SK-N-SH treated with all-trans-retinoic acid at 6 μM for 48 hours (cell line): ENCODE measurements around the gene MGLL.

Source experiments
- ATAC-seq: fragments of 200-7000 bp; cut with Tn5 transposase; 3 replicates; pipeline ENCODE4 v1.9.1; 2020; ENCODE audit warnings: mild to moderate bottlenecking, moderate library complexity
- ARNTL ChIP-seq: fragments of 450-650 bp; formaldehyde crosslinking; IDR thresholded peaks from 2 replicates; pipeline ENCODE4 v1.5.0; 2020; ENCODE audit warnings: low read depth, mild to moderate bottlenecking, moderate library complexity, borderline replicate concordance
- BACH2 ChIP-seq: fragments of 250-450 bp; sonication (Bioruptor Pico); IDR thresholded peaks from 2 replicates; pipeline ENCODE4 v1.9.0; 2021; ENCODE audit warnings: mild to moderate bottlenecking, borderline replicate concordance
- CSDC2 ChIP-seq: fragments of 250-450 bp; sonication (Bioruptor Pico); IDR thresholded peaks from 2 replicates; pipeline ENCODE4 v1.5.0; 2020; ENCODE audit warnings: mild to moderate bottlenecking, moderate library complexity
- ESRRG ChIP-seq: fragments of 250-450 bp; sonication (Bioruptor Pico); IDR thresholded peaks from 2 replicates; pipeline ENCODE4 v1.6.1; 2021; ENCODE audit warnings: mild to moderate bottlenecking
- GLIS3 ChIP-seq: fragments of 250-450 bp; sonication (Bioruptor Pico); IDR thresholded peaks from 2 replicates; pipeline ENCODE4 v1.5.0; 2020; ENCODE audit warnings: mild to moderate bottlenecking, moderate library complexity
- ISL1 ChIP-seq: fragments of 250-450 bp; sonication (Bioruptor Pico); IDR thresholded peaks from 2 replicates; pipeline ENCODE4 v2.1.2; 2022; ENCODE audit warnings: mild to moderate bottlenecking, moderate library complexity
- OSR1 ChIP-seq: fragments of 250-450 bp; sonication (Bioruptor Pico); IDR thresholded peaks from 2 replicates; pipeline ENCODE4 v1.8.0; 2022; ENCODE audit warnings: moderate library complexity, mild to moderate bottlenecking, inconsistent platforms
- PPARA ChIP-seq: fragments of 250-450 bp; sonication (Bioruptor Pico); IDR thresholded peaks from 2 replicates; pipeline ENCODE4 v1.5.0; 2020; ENCODE audit warnings: mild to moderate bottlenecking, borderline replicate concordance
- RARB ChIP-seq: fragments of 250-450 bp; sonication (Bioruptor Pico); IDR thresholded peaks from 2 replicates; pipeline ENCODE4 v1.8.0; 2021; ENCODE audit warnings: mild to moderate bottlenecking, moderate library complexity
- SNAI2 ChIP-seq: fragments of 250-450 bp; sonication (Bioruptor Pico); IDR thresholded peaks from 2 replicates; pipeline ENCODE4 v1.5.0; 2020; ENCODE audit warnings: mild to moderate bottlenecking, moderate library complexity
- TCF4 ChIP-seq: fragments of 250-450 bp; sonication (Bioruptor Pico); IDR thresholded peaks from 2 replicates; pipeline ENCODE4 v1.8.0; 2021; ENCODE audit warnings: mild to moderate bottlenecking, moderate library complexity, borderline replicate concordance
- TOX ChIP-seq: fragments of 250-450 bp; sonication (Bioruptor Pico); IDR thresholded peaks from 2 replicates; pipeline ENCODE4 v1.8.0; 2021; ENCODE audit warnings: mild to moderate bottlenecking, moderate library complexity, borderline replicate concordance
- ZC3H10 ChIP-seq: fragments of 250-450 bp; sonication (Bioruptor Pico); IDR thresholded peaks from 2 replicates; pipeline ENCODE4 v1.5.1; 2021; ENCODE audit warnings: mild to moderate bottlenecking, moderate library complexity
- ZFP3 ChIP-seq: fragments of 250-450 bp; sonication (Bioruptor Pico); IDR thresholded peaks from 2 replicates; pipeline ENCODE4 v1.5.0; 2020; ENCODE audit warnings: mild to moderate bottlenecking, moderate library complexity
- ZFP30 ChIP-seq: fragments of 450-650 bp; formaldehyde crosslinking; IDR thresholded peaks from 2 replicates; pipeline ENCODE4 v1.5.0; 2022; ENCODE audit warnings: mild to moderate bottlenecking, moderate library complexity
- ZNF565 ChIP-seq: fragments of 450-650 bp; formaldehyde crosslinking; conservative IDR thresholded peaks from 2 replicates; pipeline ENCODE4 v1.5.0; 2020; ENCODE audit warnings: low read depth, mild to moderate bottlenecking, moderate library complexity
- ZNF70 ChIP-seq: fragments of 450-650 bp; formaldehyde crosslinking; IDR thresholded peaks from 2 replicates; pipeline ENCODE4 v1.5.0; 2020; ENCODE audit warnings: mild to moderate bottlenecking, moderate library complexity
- ZNF8 ChIP-seq: fragments of 450-650 bp; formaldehyde crosslinking; IDR thresholded peaks from 2 replicates; pipeline ENCODE4 v1.5.0; 2020; ENCODE audit warnings: mild to moderate bottlenecking, moderate library complexity
- TF ChIP-seq, protein P1 (sequence below): fragments of 250-450 bp; sonication (Bioruptor Pico); IDR thresholded peaks from 2 replicates; pipeline ENCODE4 v1.8.0; 2020; ENCODE audit warnings: mild to moderate bottlenecking, moderate library complexity, borderline replicate concordance
- TF ChIP-seq, protein P2 (sequence below): fragments of 250-450 bp; sonication (Bioruptor Pico); IDR thresholded peaks from 2 replicates; pipeline ENCODE4 v1.8.0; 2021; ENCODE audit warnings: low read depth, mild to moderate bottlenecking, moderate library complexity, borderline replicate concordance
- TF ChIP-seq, protein P3 (sequence below): fragments of 250-450 bp; sonication (Bioruptor Pico); IDR thresholded peaks from 2 replicates; pipeline ENCODE4 v1.5.1; 2021; ENCODE audit warnings: mild to moderate bottlenecking, moderate library complexity
- TF ChIP-seq, protein P4 (sequence below): fragments of 250-450 bp; sonication (Bioruptor Pico); IDR thresholded peaks from 2 replicates; pipeline ENCODE4 v1.5.0; 2020; ENCODE audit warnings: mild to moderate bottlenecking, moderate library complexity
- TF ChIP-seq, protein P5 (sequence below): fragments of 250-450 bp; sonication (Bioruptor Pico); IDR thresholded peaks from 2 replicates; pipeline ENCODE4 v1.5.1; 2020; ENCODE audit warnings: low read depth, mild to moderate bottlenecking, moderate library complexity

The MGLL gene

DNA sequence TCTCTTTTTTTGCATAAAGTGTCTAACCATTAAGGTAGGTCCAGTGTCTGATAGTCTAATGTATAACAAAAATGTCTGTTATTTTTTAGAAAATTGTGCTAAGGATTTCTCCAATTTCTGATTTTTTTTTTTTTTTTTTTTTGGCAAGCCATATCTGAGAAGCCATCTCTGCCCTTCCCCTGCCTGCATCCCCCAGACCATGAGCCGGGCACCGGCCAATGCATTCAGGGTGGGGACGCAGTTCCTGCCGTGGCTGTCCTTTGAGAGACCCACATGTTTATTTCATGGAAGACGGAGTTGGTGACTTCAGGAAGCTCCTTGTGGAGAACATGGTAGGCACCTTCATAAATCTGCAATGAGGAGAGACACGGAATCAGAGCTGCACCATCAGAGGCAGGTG lies 130.3 kb downstream of the MGLL start (continued):
- TF ChIP-seq, protein P1, sequence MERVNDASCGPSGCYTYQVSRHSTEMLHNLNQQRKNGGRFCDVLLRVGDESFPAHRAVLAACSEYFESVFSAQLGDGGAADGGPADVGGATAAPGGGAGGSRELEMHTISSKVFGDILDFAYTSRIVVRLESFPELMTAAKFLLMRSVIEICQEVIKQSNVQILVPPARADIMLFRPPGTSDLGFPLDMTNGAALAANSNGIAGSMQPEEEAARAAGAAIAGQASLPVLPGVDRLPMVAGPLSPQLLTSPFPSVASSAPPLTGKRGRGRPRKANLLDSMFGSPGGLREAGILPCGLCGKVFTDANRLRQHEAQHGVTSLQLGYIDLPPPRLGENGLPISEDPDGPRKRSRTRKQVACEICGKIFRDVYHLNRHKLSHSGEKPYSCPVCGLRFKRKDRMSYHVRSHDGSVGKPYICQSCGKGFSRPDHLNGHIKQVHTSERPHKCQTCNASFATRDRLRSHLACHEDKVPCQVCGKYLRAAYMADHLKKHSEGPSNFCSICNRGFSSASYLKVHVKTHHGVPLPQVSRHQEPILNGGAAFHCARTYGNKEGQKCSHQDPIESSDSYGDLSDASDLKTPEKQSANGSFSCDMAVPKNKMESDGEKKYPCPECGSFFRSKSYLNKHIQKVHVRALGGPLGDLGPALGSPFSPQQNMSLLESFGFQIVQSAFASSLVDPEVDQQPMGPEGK (CRISPR knock-in tag): no peak
- TF ChIP-seq ZNF8 (CRISPR knock-in tag) (no peak), ZNF70 (CRISPR knock-in tag) (no peak), ZC3H10 (CRISPR knock-in tag) (no peak), OSR1 (CRISPR knock-in tag) (no peak), GLIS3 (CRISPR knock-in tag) (no peak), ZFP3 (CRISPR knock-in tag) (no peak), CSDC2 (no peak), ZFP30 (CRISPR knock-in tag) (no peak)

DNA sequence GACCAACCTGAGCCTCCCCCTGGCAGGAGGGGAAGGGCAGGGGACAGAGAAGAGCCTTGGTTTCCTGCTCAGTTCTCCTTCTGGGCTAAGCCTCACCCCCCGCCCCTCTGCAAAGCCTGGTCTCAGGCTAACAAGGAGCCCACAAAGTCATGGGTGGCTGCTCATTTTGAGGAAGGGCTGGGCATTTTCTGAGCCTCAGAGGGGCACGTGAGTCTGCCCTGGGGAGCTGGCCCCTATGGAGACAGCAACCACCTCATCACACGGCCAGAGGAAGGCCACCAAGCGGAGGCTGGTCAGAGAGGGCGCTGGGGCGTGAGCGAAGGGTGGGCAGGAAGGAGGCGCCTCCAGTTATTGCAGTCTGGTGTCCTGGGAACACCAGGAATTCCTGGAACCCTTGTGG lies 130.8 kb downstream of the MGLL start:
- no peak for ATAC-seq
- TF ChIP-seq, protein P2, sequence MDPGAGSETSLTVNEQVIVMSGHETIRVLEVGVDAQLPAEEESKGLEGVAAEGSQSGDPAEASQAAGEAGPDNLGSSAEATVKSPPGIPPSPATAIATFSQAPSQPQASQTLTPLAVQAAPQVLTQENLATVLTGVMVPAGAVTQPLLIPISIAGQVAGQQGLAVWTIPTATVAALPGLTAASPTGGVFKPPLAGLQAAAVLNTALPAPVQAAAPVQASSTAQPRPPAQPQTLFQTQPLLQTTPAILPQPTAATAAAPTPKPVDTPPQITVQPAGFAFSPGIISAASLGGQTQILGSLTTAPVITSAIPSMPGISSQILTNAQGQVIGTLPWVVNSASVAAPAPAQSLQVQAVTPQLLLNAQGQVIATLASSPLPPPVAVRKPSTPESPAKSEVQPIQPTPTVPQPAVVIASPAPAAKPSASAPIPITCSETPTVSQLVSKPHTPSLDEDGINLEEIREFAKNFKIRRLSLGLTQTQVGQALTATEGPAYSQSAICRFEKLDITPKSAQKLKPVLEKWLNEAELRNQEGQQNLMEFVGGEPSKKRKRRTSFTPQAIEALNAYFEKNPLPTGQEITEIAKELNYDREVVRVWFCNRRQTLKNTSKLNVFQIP: no peak
- no peak for TF ChIP-seq RARB (CRISPR knock-in tag)
- TF ChIP-seq ZNF8 (CRISPR knock-in tag): no peak
- TF ChIP-seq ZNF70 (CRISPR knock-in tag): no peak
- no peak for TF ChIP-seq ZNF565
- no peak for TF ChIP-seq TCF4 (CRISPR knock-in tag)
- TF ChIP-seq, protein P3, sequence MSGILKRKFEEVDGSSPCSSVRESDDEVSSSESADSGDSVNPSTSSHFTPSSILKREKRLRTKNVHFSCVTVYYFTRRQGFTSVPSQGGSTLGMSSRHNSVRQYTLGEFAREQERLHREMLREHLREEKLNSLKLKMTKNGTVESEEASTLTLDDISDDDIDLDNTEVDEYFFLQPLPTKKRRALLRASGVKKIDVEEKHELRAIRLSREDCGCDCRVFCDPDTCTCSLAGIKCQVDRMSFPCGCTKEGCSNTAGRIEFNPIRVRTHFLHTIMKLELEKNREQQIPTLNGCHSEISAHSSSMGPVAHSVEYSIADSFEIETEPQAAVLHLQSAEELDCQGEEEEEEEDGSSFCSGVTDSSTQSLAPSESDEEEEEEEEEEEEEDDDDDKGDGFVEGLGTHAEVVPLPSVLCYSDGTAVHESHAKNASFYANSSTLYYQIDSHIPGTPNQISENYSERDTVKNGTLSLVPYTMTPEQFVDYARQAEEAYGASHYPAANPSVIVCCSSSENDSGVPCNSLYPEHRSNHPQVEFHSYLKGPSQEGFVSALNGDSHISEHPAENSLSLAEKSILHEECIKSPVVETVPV (CRISPR knock-in tag): no peak
- no peak for TF ChIP-seq ZC3H10 (CRISPR knock-in tag)
- TF ChIP-seq OSR1 (CRISPR knock-in tag): no peak
- TF ChIP-seq SNAI2 (CRISPR knock-in tag): no peak
- no peak for TF ChIP-seq TOX
- no peak for TF ChIP-seq PPARA (CRISPR knock-in tag)
- TF ChIP-seq, protein P4, sequence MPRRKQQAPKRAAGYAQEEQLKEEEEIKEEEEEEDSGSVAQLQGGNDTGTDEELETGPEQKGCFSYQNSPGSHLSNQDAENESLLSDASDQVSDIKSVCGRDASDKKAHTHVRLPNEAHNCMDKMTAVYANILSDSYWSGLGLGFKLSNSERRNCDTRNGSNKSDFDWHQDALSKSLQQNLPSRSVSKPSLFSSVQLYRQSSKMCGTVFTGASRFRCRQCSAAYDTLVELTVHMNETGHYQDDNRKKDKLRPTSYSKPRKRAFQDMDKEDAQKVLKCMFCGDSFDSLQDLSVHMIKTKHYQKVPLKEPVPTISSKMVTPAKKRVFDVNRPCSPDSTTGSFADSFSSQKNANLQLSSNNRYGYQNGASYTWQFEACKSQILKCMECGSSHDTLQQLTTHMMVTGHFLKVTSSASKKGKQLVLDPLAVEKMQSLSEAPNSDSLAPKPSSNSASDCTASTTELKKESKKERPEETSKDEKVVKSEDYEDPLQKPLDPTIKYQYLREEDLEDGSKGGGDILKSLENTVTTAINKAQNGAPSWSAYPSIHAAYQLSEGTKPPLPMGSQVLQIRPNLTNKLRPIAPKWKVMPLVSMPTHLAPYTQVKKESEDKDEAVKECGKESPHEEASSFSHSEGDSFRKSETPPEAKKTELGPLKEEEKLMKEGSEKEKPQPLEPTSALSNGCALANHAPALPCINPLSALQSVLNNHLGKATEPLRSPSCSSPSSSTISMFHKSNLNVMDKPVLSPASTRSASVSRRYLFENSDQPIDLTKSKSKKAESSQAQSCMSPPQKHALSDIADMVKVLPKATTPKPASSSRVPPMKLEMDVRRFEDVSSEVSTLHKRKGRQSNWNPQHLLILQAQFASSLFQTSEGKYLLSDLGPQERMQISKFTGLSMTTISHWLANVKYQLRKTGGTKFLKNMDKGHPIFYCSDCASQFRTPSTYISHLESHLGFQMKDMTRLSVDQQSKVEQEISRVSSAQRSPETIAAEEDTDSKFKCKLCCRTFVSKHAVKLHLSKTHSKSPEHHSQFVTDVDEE: no peak
- no peak for TF ChIP-seq ZFP30 (CRISPR knock-in tag)
- TF ChIP-seq ZFP3 (CRISPR knock-in tag): no peak
- TF ChIP-seq ISL1: no peak
- TF ChIP-seq, protein P5, sequence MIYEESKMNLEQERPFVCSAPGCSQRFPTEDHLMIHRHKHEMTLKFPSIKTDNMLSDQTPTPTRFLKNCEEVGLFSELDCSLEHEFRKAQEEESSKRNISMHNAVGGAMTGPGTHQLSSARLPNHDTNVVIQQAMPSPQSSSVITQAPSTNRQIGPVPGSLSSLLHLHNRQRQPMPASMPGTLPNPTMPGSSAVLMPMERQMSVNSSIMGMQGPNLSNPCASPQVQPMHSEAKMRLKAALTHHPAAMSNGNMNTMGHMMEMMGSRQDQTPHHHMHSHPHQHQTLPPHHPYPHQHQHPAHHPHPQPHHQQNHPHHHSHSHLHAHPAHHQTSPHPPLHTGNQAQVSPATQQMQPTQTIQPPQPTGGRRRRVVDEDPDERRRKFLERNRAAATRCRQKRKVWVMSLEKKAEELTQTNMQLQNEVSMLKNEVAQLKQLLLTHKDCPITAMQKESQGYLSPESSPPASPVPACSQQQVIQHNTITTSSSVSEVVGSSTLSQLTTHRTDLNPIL (CRISPR knock-in tag): no peak
- no peak for TF ChIP-seq ESRRG (CRISPR knock-in tag)
- TF ChIP-seq ARNTL: no peak
- TF ChIP-seq BACH2 (CRISPR knock-in tag): no peak

DNA sequence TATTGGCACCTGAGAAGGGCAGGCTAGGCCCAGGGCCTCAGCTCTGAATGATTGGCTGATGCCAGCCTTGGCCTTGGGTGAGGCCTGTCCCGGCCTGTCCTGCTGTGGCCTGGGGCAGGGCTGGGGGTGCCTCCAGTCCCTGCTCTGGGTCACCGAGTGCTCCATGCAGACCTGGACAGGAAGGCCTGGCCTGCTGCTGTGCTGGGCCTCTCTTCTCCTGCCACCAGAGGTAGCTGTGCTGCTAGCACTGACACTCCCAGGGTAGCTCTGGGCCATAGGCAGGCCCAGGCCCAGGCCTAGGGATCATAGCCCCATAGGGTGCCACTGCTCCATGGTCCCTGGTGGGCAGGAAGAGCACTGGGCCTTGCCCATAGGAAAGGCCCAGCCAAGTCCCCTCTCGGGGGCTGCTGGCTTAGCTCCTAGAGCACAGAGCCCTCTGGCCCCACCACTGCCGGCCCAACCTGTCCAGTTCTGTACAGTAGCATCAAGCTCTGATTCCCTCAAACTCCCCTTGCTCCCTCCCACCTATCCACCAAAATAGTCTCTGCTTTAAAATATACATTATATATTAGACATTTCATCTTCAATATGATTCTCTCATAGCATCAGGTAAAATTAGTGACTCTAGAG lies 131.4 kb downstream of the MGLL start:
- ATAC-seq: peak; percentile 89
- TF ChIP-seq, protein P5 (CRISPR knock-in tag): no peak
- TF ChIP-seq ZNF565 (no peak), PPARA (CRISPR knock-in tag) (no peak), ZNF8 (CRISPR knock-in tag) (no peak), ZNF70 (CRISPR knock-in tag) (no peak), TOX (no peak), ZFP30 (CRISPR knock-in tag) (no peak), ISL1 (no peak), GLIS3 (CRISPR knock-in tag) (no peak), SNAI2 (CRISPR knock-in tag) (no peak), ESRRG (CRISPR knock-in tag) (no peak), ARNTL (no peak), TCF4 (CRISPR knock-in tag) (no peak), ZC3H10 (CRISPR knock-in tag) (no peak)
- TF ChIP-seq, protein P3 (CRISPR knock-in tag): no peak
